HG02623 (cell line): ENCODE measurements around the gene CFAP251.

Experiments used
- ATAC-seq: cut with Tn5 transposase; IDR thresholded peaks from one replicate; pipeline ENCODE4 v1.9.1; 2021; ENCODE audit warnings: moderate library complexity; ENCODE audit not compliant: unreplicated experiment

CFAP251 gene

DNA sequence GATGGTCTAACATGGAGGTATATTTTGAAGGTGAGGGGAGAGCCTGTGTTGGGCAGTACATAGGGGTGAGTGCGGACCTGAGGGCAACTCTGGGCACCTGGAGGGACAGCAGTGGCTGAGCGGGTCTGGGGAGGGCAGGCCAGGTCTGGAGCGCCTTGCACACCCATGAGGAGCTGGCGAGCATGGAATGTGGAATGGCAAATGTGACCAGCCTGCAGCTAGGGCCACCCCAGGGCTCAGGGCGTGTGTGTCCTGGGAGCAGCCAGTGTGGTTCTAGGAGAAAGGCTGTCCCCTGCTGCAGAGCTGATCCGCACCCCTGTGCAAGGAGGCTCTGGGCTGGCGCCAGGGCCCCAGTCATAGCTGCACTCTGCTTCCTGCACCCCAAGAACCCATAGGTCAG is 127.8 kb downstream of the CFAP251 start:
- ATAC-seq = no peak

DNA sequence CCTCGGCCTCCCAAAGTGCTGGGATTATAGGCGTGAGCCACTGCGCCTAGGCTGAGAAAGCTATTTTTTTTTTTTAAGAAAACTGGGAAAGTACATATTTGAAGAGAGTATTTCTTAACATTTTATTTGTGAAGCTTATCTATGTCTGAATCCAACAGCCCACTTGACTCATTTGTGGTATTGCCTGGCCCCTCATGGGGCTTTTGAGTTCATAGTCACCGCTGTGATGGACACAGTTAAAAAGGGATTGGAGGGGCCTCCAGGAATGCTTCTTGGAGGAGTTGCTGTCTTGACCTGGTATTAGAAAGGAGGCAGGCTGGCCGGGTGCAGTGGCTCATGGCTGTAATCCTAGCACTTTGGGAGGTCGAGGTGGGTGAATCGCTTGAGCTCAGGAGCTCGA is 129.8 kb downstream of the CFAP251 start:
- no peak for ATAC-seq

DNA sequence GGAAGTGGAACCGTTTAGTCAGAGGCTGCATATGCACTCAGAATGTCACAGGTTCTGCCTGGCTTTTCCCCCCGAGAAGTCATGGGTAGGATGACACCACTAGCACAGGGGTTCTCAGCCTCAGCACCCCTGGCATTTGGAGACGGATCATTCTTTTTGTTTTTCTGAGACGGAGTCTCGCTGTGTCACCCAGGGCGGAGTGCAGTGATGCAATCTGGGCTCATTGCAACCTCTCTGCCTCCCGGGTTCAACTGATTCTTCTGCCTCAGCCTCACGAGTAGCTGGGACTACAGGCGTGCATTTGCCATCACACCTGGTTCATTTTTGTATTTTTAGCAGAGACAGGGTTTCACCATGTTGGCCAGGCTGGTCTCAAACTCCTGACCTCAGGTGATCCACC is 131.4 kb downstream of the CFAP251 start:
- ATAC-seq = no peak

DNA sequence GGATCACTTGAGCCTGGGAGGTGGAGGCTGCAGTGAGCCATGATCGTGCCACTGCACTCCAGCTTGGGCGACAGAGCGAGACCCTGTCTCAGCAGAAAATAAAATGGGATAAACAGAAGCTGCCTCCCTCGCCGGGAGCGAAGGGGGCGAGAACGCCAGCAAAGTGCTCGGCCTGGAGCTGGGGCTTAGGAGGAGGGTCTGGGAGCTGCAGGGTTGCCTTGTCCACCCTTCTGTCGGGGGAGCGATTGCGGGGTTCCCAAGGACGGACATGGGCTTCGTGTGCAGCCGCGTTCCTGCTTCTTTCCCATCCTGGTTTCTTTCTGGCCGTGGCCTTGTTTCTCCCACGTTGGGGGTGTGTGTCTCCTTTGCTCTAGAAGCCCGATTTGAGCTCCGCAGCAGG is 132.3 kb downstream of the CFAP251 start:
- ATAC-seq = no peak

DNA sequence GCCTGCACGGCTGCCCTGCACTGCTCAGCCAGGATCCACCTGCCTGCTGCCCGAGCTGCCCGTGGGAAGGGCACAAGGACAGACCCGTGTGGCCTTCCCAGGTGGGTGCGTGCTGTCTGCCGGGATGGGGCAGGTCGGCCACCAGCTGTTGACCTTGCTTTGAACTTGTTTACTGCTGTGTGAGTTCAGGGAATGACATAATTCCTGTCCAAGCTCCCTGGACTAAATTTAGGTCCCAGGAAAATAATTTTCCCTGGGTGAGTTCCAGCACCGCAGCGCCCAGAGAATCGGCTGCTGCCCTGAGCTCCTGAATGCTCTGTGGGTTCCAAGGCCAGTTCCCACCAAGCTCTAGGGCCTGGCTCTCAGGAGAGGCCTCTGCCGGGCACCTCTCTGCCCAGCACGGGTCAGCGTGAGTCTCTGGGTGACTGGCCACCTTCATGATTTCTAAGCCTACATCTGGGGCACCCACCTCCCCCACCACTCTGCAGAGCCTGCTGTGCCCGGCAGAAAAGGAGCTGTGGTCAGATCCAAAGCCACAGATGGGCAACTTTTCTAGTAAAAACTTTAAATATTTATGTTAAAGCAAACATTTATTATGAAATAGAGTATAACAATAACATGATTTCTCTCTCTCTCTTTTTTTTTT is 133.0 kb downstream of the CFAP251 start:
- ATAC-seq = no peak

DNA sequence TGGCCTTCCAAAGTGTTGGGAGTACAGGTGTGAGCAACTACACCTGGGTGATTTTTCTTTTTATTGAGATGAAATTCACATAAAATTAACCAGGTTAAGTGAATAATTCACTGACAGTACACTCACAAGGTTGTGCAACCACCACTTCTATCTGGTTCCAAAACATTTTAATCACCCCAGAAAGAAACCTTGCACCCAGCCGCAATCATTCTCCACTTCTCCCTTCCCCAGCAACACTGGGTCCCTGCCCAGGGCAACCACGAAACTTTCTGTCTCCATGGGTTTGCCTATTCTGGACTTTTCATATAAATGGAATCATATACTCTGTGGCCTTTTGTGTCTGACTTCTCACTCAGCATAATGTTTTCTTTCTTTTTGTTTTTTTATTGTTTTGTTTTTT is 133.9 kb downstream of the CFAP251 start:
- no peak for ATAC-seq
